Cardiac septum (tissue), 1 donor: ENCODE measurements around the gene TMEM119. TPM values are rescaled to one million over a fixed set of nuclear protein-coding genes. Genes with fewer than 3 reads are reported as not detected.

Experiments
- DNase-seq: peaks from one replicate; pipeline ENCODE4 v3.0.0-alpha.2; 2020; ENCODE audit warnings: low spot score
- intact Hi-C: fragments of 100-400 bp; cut with DNase I; formaldehyde crosslinking; loops from one replicate; pipeline ENCODE4 v1.14.0; 2022
- long read RNA-seq: library from polyadenylated mRNA; unstranded; transcript quantifications from one replicate; pipeline ENCODE4 v2.0.0, GENCODE V29; 2021
- total RNA-seq: library from RNA; stranded (reverse); fragmentation: NEBNext Ultra II Directional; extraction: Animal tissue kit (Norgen Biotek cat#: 25700); gene quantifications from one replicate; pipeline ENCODE4 v1.2.1, GENCODE V29; 2021
- donor health status: DM: no; HTN: no; CAD: no.

The TMEM119 gene
- total RNA-seq, result 3.4 TPM
- long read RNA-seq, transcript TMEM119-201 (2 exons, 2,707 nt), result major isoform, 6 of 8 reads
- long read RNA-seq, partial matches to known transcripts, result 0 of 8 reads
- long read RNA-seq, other reads (novel, unspliced or antisense), result 2 of 8 reads

- DNase-seq, result no peak
- intact Hi-C loops, result no loop called here
Measured at GRCh38 chr12:108597559-108598471, at the start of gene TMEM119. TSS of gene TMEM119 (minus strand) at chr12:108598084. CDS start at chr12:108592383, 5,701 bp downstream.

- intact Hi-C loops, result no loop called here
- no peak for DNase-seq
Measured at GRCh38 chr12:108646600-108647579, 49.0 kb upstream of the TMEM119 start.

- DNase-seq, result no peak
- intact Hi-C loops, result no loop called here
Measured at GRCh38 chr12:108645686-108646599, 48.1 kb upstream of the TMEM119 start.

- intact Hi-C loops, result no loop called here
Measured at GRCh38 chr12:108644811-108645120, 46.9 kb upstream of the TMEM119 start.

GRCh38 chr12:108643941-108644810, 46.3 kb upstream of the TMEM119 start:
- intact Hi-C loops, result no loop called here
- no peak for DNase-seq

More at GRCh38 chr12:108644811-108645120, 46.9 kb upstream of the TMEM119 start:
- DNase-seq, result no peak

- intact Hi-C loops, result no loop called here
Measured at GRCh38 chr12:108642899-108643654, 45.2 kb upstream of the TMEM119 start.

GRCh38 chr12:108642269-108642870, 44.5 kb upstream of the TMEM119 start:
- intact Hi-C loops, result no loop called here

More at GRCh38 chr12:108642899-108643654, 45.2 kb upstream of the TMEM119 start:
- DNase-seq, result no peak

GRCh38 chr12:108641446-108642268, 43.8 kb upstream of the TMEM119 start:
- no peak for DNase-seq
- intact Hi-C loops, result no loop called here

More at GRCh38 chr12:108642269-108642870, 44.5 kb upstream of the TMEM119 start:
- no peak for DNase-seq

- no peak for DNase-seq
- intact Hi-C loops, result no loop called here
Measured at GRCh38 chr12:108640802-108641445, 43.0 kb upstream of the TMEM119 start.

GRCh38 chr12:108638997-108639822, 41.3 kb upstream of the TMEM119 start:
- DNase-seq, result no peak
- intact Hi-C loops, result no loop called here

- DNase-seq, result no peak
- intact Hi-C loops, result no loop called here
Measured at GRCh38 chr12:108638141-108638827, 40.4 kb upstream of the TMEM119 start.

- intact Hi-C loops, result no loop called here
- DNase-seq, result no peak
Measured at GRCh38 chr12:108637222-108637971, 39.5 kb upstream of the TMEM119 start.

GRCh38 chr12:108635997-108636808, 38.3 kb upstream of the TMEM119 start:
- DNase-seq, result no peak
- intact Hi-C loops, result no loop called here
